Gastroesophageal sphincter (tissue), 4 donors: ENCODE results near the gene STAP2. TPM values are rescaled to one million over a fixed set of nuclear protein-coding genes. Genes with fewer than 3 reads are reported as not detected.
"Not testable (repeated sequence)": the region's sequence is repeated elsewhere in the genome, so short reads cannot be mapped to it uniquely, and the experiment has no call there.

Source experiments
- ATAC-seq: fragments of 150-250 bp; one replicate; pipeline ENCODE4 v1.9.1; 2016; ENCODE audit warnings: mild to moderate bottlenecking, moderate library complexity
- H3K27ac ChIP-seq, 4 donors: fragments of 200-600 bp; sonication (generic) in 3 of 4; 1 replicate in 3 of 4; 2 replicates in 1 of 4; pipeline ENCODE4 v1.5.1; 2016 to 2019
- H3K27me3 ChIP-seq: fragments of 200-600 bp; sonication (generic); one replicate; pipeline ENCODE4 v1.5.1; 2019
- H3K36me3 ChIP-seq, 2 donors: fragments of 200-600 bp; sonication (generic); one replicate each; pipeline ENCODE4 v1.5.1; 2019; ENCODE audit warnings: control low read depth in 1 of 2
- H3K4me1 ChIP-seq, 3 donors: fragments of 200-600 bp; sonication (generic); 1 replicate in 2 of 3; 2 replicates in 1 of 3; pipeline ENCODE4 v1.5.1; 2016 to 2019; ENCODE audit warnings: control low read depth in 2 of 3
- H3K4me3 ChIP-seq, 2 donors: fragments of 200-600 bp; sonication (generic); one replicate each; pipeline ENCODE4 v1.5.1; 2019; ENCODE audit warnings: mild to moderate bottlenecking in 1 of 2, moderate library complexity in 1 of 2
- H3K9me3 ChIP-seq, 3 donors: fragments of 200-600 bp; sonication (generic); one replicate each; pipeline ENCODE4 v1.5.1; 2017 to 2019; ENCODE audit warnings: control low read depth in 2 of 3
- CTCF ChIP-seq, 4 experiments: fragments of 200-600 bp in 2 of 4; fragments of 450-650 bp in 2 of 4; sonication (generic) in 1 of 4; IDR thresholded peaks; one replicate each; pipeline ENCODE4 v1.5.1; 2017 to 2019; ENCODE audit warnings: antibody characterized with exemption in 4 of 4, mild to moderate bottlenecking in 2 of 4, moderate library complexity in 2 of 4
- EP300 ChIP-seq: sonication (generic); formaldehyde crosslinking; IDR thresholded peaks from one replicate; pipeline ENCODE4 v1.6.1; 2017; ENCODE audit warnings: antibody characterized with exemption, mild to moderate bottlenecking
- POLR2A ChIP-seq, 2 donors: fragments of 450-650 bp; IDR thresholded peaks; one replicate each; pipeline ENCODE4 v1.6.1; 2017; ENCODE audit warnings: antibody characterized with exemption in 2 of 2, mild to moderate bottlenecking in 2 of 2, moderate library complexity in 1 of 2
- POLR2AphosphoS5 ChIP-seq: sonication (generic); formaldehyde crosslinking; IDR thresholded peaks from one replicate; pipeline ENCODE4 v1.6.1; 2017; ENCODE audit warnings: antibody characterized with exemption
- WGBS, 2 donors: methylation state at CpG; one replicate each; pipeline ENCODE4 v1.1.5; 2018; ENCODE audit warnings: low coverage in 1 of 2; 5-methylcytosine and 5-hydroxymethylcytosine counted together
- total RNA-seq, 4 donors: library from RNA; depleted of rRNA; stranded (reverse); fragments of >200 nt; gene quantifications; one replicate each; pipeline ENCODE4 v1.1.0, GENCODE V29; 2016

The STAP2 gene
- total RNA-seq, 4 donors from 2014 or later: 1.4 to 5.6 (median 4.9) TPM; not detected in 1

- H3K9me3 ChIP-seq: no peaks in the 10 kb centered on the region
Observed at GRCh38 chr19:4350111-4350510, 11.5 kb upstream of the STAP2 start.

GRCh38 chr19:4349225-4349624 is 10.6 kb upstream of the STAP2 start:
- WGBS, 2 donors: 90 to 100% methylated on average over 5 to 8 of the region's 16 CpGs
- H3K4me3 ChIP-seq, ATAC-seq, H3K27ac ChIP-seq, H3K27me3 ChIP-seq, H3K9me3 ChIP-seq: not testable (repeated sequence)
- Histone ChIP-seq H3K36me3 (peaks cover 0 to 45% of the 10 kb centered on the region in 2 donors), H3K4me1 (peaks cover 0 to 16% (median 2%) of the 10 kb centered on the region in 3 donors)

More at GRCh38 chr19:4350111-4350510, 11.5 kb upstream of the STAP2 start:
- peaks cover 0 to 10% (median 0%) of the 10 kb centered on the region in 3 donors for H3K4me1 ChIP-seq
- no peak overlapping the region for H3K27ac ChIP-seq
- 80 to 89% methylated on average over 5 to 7 of the region's 8 CpGs for WGBS, 2 donors
- H3K4me3 ChIP-seq: no peak overlapping the region
- no peaks in the 10 kb centered on the region for H3K27me3 ChIP-seq
- H3K36me3 ChIP-seq: peaks cover 0 to 54% of the 10 kb centered on the region in 2 donors
- no peak for TF ChIP-seq EP300
- TF ChIP-seq CTCF (IDR thresholded peaks at IDR 0.05): no peak
- TF ChIP-seq POLR2AphosphoS5: no peak
- TF ChIP-seq POLR2A (IDR thresholded peaks at IDR 0.05): no peak
- no peak for ATAC-seq

GRCh38 chr19:4347521-4347920 is 8.9 kb upstream of the STAP2 start:
- ATAC-seq: no peak
- 71 to 76% methylated on average over 5 to 6 of the region's 6 CpGs for WGBS, 2 donors
- H3K4me1 ChIP-seq: peaks cover 0 to 16% (median 6%) of the 10 kb centered on the region in 3 donors
- H3K36me3 ChIP-seq: peaks cover 0 to 34% of the 10 kb centered on the region in 2 donors
- TF ChIP-seq POLR2A (IDR thresholded peaks at IDR 0.05) (no peak), CTCF (IDR thresholded peaks at IDR 0.05) (no peak), POLR2AphosphoS5 (no peak), EP300 (no peak)
- H3K9me3 ChIP-seq: no peaks in the 10 kb centered on the region
- H3K27ac ChIP-seq: no peak overlapping the region
- H3K4me3 ChIP-seq: no peak overlapping the region
- H3K27me3 ChIP-seq: no peaks in the 10 kb centered on the region

GRCh38 chr19:4346020-4346383 is 7.4 kb upstream of the STAP2 start:
- WGBS, 2 donors: 88 to 96% methylated on average over 4 to 5 of the region's 6 CpGs
- no peak for ATAC-seq
- H3K4me1 ChIP-seq: peaks cover 0 to 16% (median 10%) of the 10 kb centered on the region in 3 donors
- no peak overlapping the region for H3K4me3 ChIP-seq
- TF ChIP-seq POLR2A (IDR thresholded peaks at IDR 0.05): no peak
- H3K9me3 ChIP-seq: no peaks in the 10 kb centered on the region
- H3K27ac ChIP-seq: no peak overlapping the region
- H3K36me3 ChIP-seq: peaks cover 0 to 34% of the 10 kb centered on the region in 2 donors
- H3K27me3 ChIP-seq: no peaks in the 10 kb centered on the region

- no peaks in the 10 kb centered on the region for H3K9me3 ChIP-seq
- ATAC-seq: no peak
- H3K27me3 ChIP-seq: no peaks in the 10 kb centered on the region
- H3K4me3 ChIP-seq: no peak overlapping the region
- peaks cover 0 to 34% of the 10 kb centered on the region in 2 donors for H3K36me3 ChIP-seq
- no peak overlapping the region for H3K27ac ChIP-seq
- peaks cover 0 to 16% (median 10%) of the 10 kb centered on the region in 3 donors for H3K4me1 ChIP-seq
- TF ChIP-seq POLR2A (IDR thresholded peaks at IDR 0.05): no peak
- no peak for TF ChIP-seq CTCF (IDR thresholded peaks at IDR 0.05)
- no peak for TF ChIP-seq POLR2AphosphoS5
- TF ChIP-seq EP300: no peak
- no CpG with 5 or more reads among the region's 15 CpGs for WGBS, 2 donors
Observed at GRCh38 chr19:4345342-4346019, 6.9 kb upstream of the STAP2 start.
